ENCODE data around the gene NFATC3. TPM values are rescaled to one million over a fixed set of nuclear protein-coding genes. Genes with fewer than 3 reads are reported as not detected.

Gene NFATC3
- polyA plus RNA-seq, 1 experiment: 16.7 TPM

DNA sequence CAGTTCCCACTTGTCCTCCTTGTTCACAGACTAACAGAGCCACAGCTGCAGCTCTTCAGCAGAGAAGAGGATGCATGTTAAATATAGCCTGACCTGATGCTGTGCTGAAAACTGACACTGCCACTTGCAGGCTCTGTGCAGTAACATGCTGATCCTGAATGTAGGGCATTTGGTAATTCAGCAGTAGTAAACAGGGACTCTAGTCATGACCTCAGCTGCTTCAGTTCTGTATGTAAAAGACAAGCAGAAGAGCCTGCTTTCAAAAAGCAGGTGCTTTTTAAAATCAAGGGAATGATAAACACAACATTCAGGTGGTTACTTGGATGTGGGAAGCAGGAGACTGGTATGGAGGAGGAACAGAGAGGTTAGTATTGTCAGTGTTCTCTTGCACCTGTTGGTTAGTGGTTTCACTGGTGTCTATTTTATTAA is 116.9 kb downstream of the NFATC3 start:
- H3K27me3 ChIP-seq (ENCODE audit: control insufficient read depth, insufficient read depth, low read length): no peaks in the 10 kb centered on the region
- H3K4me3 ChIP-seq (ENCODE audit: low read depth, low read length): no peak overlapping the region
- no peaks in the 10 kb centered on the region for H3K9me3 ChIP-seq (ENCODE audit: control insufficient read depth, insufficient read depth, low read length)
- ChIA-PET CTCF (no interaction called here), POLR2A (interaction anchor here (0.9 kb wide), 1 partner anchor 19 kb away, joined by 3 read pairs; no protein-coding TSS in a partner anchor)
- H3K27ac ChIP-seq (ENCODE audit: low read depth, low read length): no peak overlapping the region
- TF ChIP-seq, protein P1, sequence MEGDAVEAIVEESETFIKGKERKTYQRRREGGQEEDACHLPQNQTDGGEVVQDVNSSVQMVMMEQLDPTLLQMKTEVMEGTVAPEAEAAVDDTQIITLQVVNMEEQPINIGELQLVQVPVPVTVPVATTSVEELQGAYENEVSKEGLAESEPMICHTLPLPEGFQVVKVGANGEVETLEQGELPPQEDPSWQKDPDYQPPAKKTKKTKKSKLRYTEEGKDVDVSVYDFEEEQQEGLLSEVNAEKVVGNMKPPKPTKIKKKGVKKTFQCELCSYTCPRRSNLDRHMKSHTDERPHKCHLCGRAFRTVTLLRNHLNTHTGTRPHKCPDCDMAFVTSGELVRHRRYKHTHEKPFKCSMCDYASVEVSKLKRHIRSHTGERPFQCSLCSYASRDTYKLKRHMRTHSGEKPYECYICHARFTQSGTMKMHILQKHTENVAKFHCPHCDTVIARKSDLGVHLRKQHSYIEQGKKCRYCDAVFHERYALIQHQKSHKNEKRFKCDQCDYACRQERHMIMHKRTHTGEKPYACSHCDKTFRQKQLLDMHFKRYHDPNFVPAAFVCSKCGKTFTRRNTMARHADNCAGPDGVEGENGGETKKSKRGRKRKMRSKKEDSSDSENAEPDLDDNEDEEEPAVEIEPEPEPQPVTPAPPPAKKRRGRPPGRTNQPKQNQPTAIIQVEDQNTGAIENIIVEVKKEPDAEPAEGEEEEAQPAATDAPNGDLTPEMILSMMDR (IDR thresholded peaks at IDR 0.05; ENCODE audit: low read depth, low read length): no peak
- no peak for DNase-seq (ENCODE audit: low read depth, low spot score)

DNA sequence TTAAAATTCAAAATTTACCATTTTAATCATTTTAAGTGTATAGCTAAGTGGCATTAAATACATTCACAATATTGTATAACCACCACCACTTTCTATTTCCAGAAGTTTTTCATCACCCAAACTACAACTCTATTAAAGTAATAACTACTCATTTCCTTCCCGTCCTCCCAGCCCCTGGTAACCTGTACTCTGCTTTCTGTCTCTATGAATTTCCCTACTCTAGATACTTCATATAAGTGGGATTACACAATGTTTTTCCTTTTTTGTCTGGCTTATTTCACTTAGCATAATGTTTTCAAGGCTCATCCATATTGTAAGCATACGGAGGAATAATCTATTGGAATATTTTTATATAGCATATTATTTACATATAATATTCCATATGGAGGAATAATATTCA is 121.1 kb downstream of the NFATC3 start:
- POLR2A ChIA-PET: interaction anchor here (0.7 kb wide), 1 partner anchor 11 kb away, joined by 3 read pairs; no protein-coding TSS in a partner anchor
- TF ChIP-seq, protein P1 (IDR thresholded peaks at IDR 0.05; ENCODE audit: low read depth, low read length): no peak
- no peak for DNase-seq (ENCODE audit: low read depth, low spot score)
- Histone ChIP-seq H3K27me3 (ENCODE audit: control insufficient read depth, insufficient read depth, low read length) (no peaks in the 10 kb centered on the region), H3K4me3 (ENCODE audit: low read depth, low read length) (no peak overlapping the region), H3K9me3 (ENCODE audit: control insufficient read depth, insufficient read depth, low read length) (no peaks in the 10 kb centered on the region), H3K27ac (ENCODE audit: low read depth, low read length) (no peak overlapping the region)
- CTCF ChIA-PET: interaction anchor here (0.7 to 1.6 kb wide), 3 partner anchors 11 to 214 kb away, joined by 3 to 4 read pairs (median 3); no protein-coding TSS in a partner anchor

DNA sequence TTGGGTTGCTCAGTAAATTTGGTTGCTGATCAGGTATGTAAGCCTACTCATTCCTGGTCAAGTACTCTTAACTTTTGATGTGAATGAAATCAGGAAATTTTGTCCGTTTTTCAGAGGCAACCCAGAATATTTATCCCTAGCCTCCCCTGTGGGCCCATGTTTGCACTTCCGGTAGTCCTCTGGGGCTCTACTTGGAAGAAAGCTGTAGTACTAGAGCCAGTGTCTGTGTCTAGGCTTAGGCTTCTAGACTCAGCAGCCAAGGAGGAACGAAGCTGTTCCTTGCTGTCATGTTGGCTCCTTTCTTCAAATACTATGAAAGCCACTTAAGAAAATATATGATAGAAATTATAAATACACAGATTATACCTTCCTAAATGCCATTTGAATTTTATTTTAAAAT is 129.6 kb downstream of the NFATC3 start:
- no peak for DNase-seq (ENCODE audit: low read depth, low spot score)
- no peak overlapping the region for H3K4me3 ChIP-seq (ENCODE audit: low read depth, low read length)
- CTCF ChIA-PET: no interaction called here
- no peak overlapping the region for H3K27ac ChIP-seq (ENCODE audit: low read depth, low read length)
- POLR2A ChIA-PET: no interaction called here
- H3K9me3 ChIP-seq (ENCODE audit: control insufficient read depth, insufficient read depth, low read length): no peaks in the 10 kb centered on the region
- TF ChIP-seq, protein P1 (IDR thresholded peaks at IDR 0.05; ENCODE audit: low read depth, low read length): no peak
- no peaks in the 10 kb centered on the region for H3K27me3 ChIP-seq (ENCODE audit: control insufficient read depth, insufficient read depth, low read length)

DNA sequence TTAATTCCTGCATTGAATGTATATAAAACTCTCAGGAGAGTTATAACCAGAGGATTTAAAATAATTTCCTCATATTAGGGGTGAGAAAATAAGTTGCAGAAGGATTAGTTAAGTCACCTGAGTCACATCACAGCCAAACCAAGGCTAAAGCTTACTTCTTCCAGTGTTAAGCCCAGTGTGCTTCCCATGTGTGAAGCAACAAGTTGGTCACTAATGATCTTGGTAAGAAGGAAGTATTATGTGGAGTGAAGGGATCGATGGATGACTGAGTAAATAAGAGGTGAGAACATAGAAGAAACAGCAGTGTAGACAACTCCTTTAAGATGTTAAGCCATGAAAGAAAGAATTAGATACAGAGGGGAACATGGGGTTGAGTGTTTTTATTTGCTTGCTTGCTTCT is 130.1 kb downstream of the NFATC3 start:
- DNase-seq (ENCODE audit: low read depth, low spot score): no peak
- Histone ChIP-seq H3K4me3 (ENCODE audit: low read depth, low read length) (no peak overlapping the region), H3K9me3 (ENCODE audit: control insufficient read depth, insufficient read depth, low read length) (no peaks in the 10 kb centered on the region), H3K27me3 (ENCODE audit: control insufficient read depth, insufficient read depth, low read length) (no peaks in the 10 kb centered on the region), H3K27ac (ENCODE audit: low read depth, low read length) (no peak overlapping the region)
- TF ChIP-seq, protein P1 (IDR thresholded peaks at IDR 0.05; ENCODE audit: low read depth, low read length): no peak
- POLR2A ChIA-PET: no interaction called here
- CTCF ChIA-PET: interaction anchor here (1.2 kb wide), 1 partner anchor 15 kb away, joined by 4 read pairs; no protein-coding TSS in a partner anchor

DNA sequence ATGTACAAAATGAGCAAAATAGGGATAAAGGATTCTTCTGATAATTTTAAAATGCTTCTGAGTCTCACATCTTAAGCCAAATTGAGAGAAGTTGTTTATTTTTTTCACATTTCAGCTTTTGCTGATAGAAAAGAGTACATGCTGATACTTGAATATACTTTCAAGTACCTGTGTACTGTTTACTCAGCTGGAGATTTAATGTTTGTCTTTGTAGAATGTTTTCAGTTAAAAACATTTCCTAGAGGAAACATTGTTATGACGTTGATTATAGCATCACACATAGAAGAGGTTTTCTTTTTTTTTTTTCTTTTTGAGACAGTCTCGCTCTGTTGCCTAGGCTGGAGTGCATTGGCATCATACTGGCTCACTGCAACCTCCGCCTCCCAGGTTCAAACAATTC is 131.1 kb downstream of the NFATC3 start:
- TF ChIP-seq, protein P1 (IDR thresholded peaks at IDR 0.05; ENCODE audit: low read depth, low read length): no peak
- Histone ChIP-seq H3K9me3 (ENCODE audit: control insufficient read depth, insufficient read depth, low read length) (no peaks in the 10 kb centered on the region), H3K27me3 (ENCODE audit: control insufficient read depth, insufficient read depth, low read length) (no peaks in the 10 kb centered on the region), H3K4me3 (ENCODE audit: low read depth, low read length) (no peak overlapping the region), H3K27ac (ENCODE audit: low read depth, low read length) (no peak overlapping the region)
- DNase-seq (ENCODE audit: low read depth, low spot score): no peak
- CTCF ChIA-PET: interaction anchor here (1.2 kb wide), 1 partner anchor 14 kb away, joined by 4 read pairs; no protein-coding TSS in a partner anchor
- POLR2A ChIA-PET: no interaction called here
